Progenitor cell of endocrine pancreas (in vitro differentiated cells): ENCODE measurements around the gene H1-8. TPM values are rescaled to one million over a fixed set of nuclear protein-coding genes. Genes with fewer than 3 reads are reported as not detected.

Experiments used
- DNase-seq: peaks from one replicate; pipeline ENCODE4 v3.0.0; 2021; ENCODE audit warnings: low spot score; ENCODE audit not compliant: unreplicated experiment
- H3K27ac Mint-ChIP-seq: 2 replicates; pipeline ENCODE4 v1.8.0; 2021; ENCODE audit warnings: mild to moderate bottlenecking, moderate library complexity, mixed read lengths
- H3K27me3 Mint-ChIP-seq: 2 replicates; pipeline ENCODE4 v1.8.0; 2021; ENCODE audit warnings: mixed read lengths
- H3K36me3 Mint-ChIP-seq: 2 replicates; pipeline ENCODE4 v1.8.0; 2022; ENCODE audit warnings: mixed read lengths; ENCODE audit not compliant: insufficient read depth
- H3K4me1 Mint-ChIP-seq: 2 replicates; pipeline ENCODE4 v1.8.0; 2021; ENCODE audit warnings: low read depth, mixed read lengths
- H3K4me3 Mint-ChIP-seq: 2 replicates; pipeline ENCODE4 v1.8.0; 2021; ENCODE audit warnings: low read depth, mild to moderate bottlenecking, moderate library complexity, mixed read lengths
- H3K9me3 Mint-ChIP-seq: 2 replicates; pipeline ENCODE4 v1.8.0; 2021; ENCODE audit warnings: low read depth, mixed read lengths
- CTCF ChIP-seq: fragments of 200-600 bp; sonication (generic); IDR thresholded peaks from one replicate; pipeline ENCODE4 v1.5.0; 2021; ENCODE audit warnings: antibody characterized with exemption, mild to moderate bottlenecking; ENCODE audit not compliant: unreplicated experiment
- total RNA-seq: library from RNA; stranded (reverse); gene quantifications from 2 replicates; pipeline ENCODE4 v1.2.1, GENCODE V29; 2021

The H1-8 gene
- total RNA-seq, 1 donor from 2014 or later: not detected

- no peaks in the 10 kb centered on the region for H3K9me3 Mint-ChIP-seq
- peaks cover 3% of the 10 kb centered on the region for H3K4me1 Mint-ChIP-seq
- no peak for TF ChIP-seq CTCF
- H3K27ac Mint-ChIP-seq: no peak overlapping the region
- no peak for DNase-seq
- H3K36me3 Mint-ChIP-seq: peaks cover 26% of the 10 kb centered on the region
- no peaks in the 10 kb centered on the region for H3K27me3 Mint-ChIP-seq
- H3K4me3 Mint-ChIP-seq: no peak overlapping the region
Observed at GRCh38 chr3:129505341-129505740, 37.6 kb upstream of the H1-8 start.

DNA sequence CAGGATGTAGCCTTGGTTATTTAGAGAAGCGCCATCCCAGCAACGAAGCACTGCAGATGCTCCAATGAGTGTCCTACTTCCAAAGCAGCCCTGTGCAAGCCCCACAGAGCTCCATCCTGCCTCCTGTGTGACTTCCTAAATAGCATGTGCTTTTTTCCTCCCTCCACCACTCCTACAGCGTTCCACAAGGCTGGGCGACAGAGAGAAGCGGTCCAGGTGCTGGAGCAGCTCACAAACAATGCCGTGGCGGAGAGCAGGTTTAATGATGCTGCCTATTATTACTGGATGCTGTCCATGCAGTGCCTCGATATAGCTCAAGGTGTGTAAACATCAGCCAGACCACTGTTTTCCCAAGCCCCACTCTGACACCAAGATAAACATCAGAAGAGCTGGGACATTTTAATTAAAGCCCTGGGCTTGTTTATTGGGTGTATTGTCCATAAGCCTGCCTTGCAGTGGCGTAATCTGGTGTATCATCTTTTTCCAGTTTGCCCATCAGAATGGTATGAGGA, 36.7 kb upstream of the H1-8 start:
- Mint-ChIP-seq H3K9me3 (no peaks in the 10 kb centered on the region), H3K27me3 (no peaks in the 10 kb centered on the region), H3K36me3 (peaks cover 23% of the 10 kb centered on the region), H3K27ac (peak overlapping the region; percentile 77), H3K4me1 (no peaks in the 10 kb centered on the region), H3K4me3 (no peak overlapping the region)
- no peak for DNase-seq
- TF ChIP-seq CTCF: no peak

GRCh38 chr3:129507181-129507831, 35.7 kb upstream of the H1-8 start:
- no peaks in the 10 kb centered on the region for H3K9me3 Mint-ChIP-seq
- no peak overlapping the region for H3K27ac Mint-ChIP-seq
- H3K36me3 Mint-ChIP-seq: peaks cover 26% of the 10 kb centered on the region
- no peaks in the 10 kb centered on the region for H3K4me1 Mint-ChIP-seq
- no peak overlapping the region for H3K4me3 Mint-ChIP-seq
- no peak for DNase-seq
- H3K27me3 Mint-ChIP-seq: no peaks in the 10 kb centered on the region
- no peak for TF ChIP-seq CTCF

GRCh38 chr3:129512595-129512994, 30.4 kb upstream of the H1-8 start:
- Mint-ChIP-seq H3K27me3 (no peaks in the 10 kb centered on the region), H3K27ac (peak overlapping the region; percentile 23), H3K4me3 (no peak overlapping the region), H3K9me3 (no peaks in the 10 kb centered on the region), H3K4me1 (no peaks in the 10 kb centered on the region), H3K36me3 (peaks cover 16% of the 10 kb centered on the region)
- TF ChIP-seq CTCF: no peak
- no peak for DNase-seq

DNA sequence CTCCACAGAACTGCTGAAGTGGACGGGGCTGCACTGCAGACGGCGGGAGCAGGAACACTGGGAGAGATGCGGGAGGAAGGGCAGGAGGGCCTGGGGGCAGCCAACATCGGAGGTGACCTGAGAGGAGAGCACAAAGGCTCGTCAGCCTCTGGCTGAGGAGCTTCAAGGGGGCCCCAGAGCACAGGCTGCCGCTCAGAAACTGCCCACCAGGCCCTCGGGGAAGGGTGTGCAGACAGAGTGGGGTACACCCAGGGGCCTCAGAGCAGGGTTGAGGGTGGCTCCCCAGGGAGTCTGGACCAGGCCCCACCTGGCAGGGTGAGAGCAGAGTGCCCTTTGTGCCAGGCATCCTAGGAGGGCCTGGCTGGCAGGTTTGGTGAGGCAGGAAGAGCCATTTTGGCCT, 29.3 kb upstream of the H1-8 start:
- H3K27ac Mint-ChIP-seq: no peak overlapping the region
- no peak overlapping the region for H3K4me3 Mint-ChIP-seq
- no peak for DNase-seq
- no peaks in the 10 kb centered on the region for H3K27me3 Mint-ChIP-seq
- no peaks in the 10 kb centered on the region for H3K9me3 Mint-ChIP-seq
- peaks cover 16% of the 10 kb centered on the region for H3K36me3 Mint-ChIP-seq
- no peaks in the 10 kb centered on the region for H3K4me1 Mint-ChIP-seq
- TF ChIP-seq CTCF: no peak
